Loucy (cell line): ENCODE measurements around the gene CAMKMT.
"Not testable (repeated sequence)": the region's sequence is repeated elsewhere in the genome, so short reads cannot be mapped to it uniquely, and the experiment has no call there.

Experiments
- H2AFZ ChIP-seq: fragments of 200-600 bp; sonication (generic); 2 replicates; pipeline ENCODE4 v1.6.0; 2016; ENCODE audit warnings: antibody characterized with exemption, mild to moderate bottlenecking, low read length, moderate library complexity
- H3F3A ChIP-seq: fragments of 200-600 bp; 2 replicates; pipeline ENCODE4 v1.6.0; 2016; ENCODE audit warnings: antibody characterized with exemption, low read depth, mild to moderate bottlenecking
- H3K27me3 ChIP-seq: fragments of 200-600 bp; sonication (generic); 2 replicates; pipeline ENCODE4 v1.6.1; 2014; ENCODE audit warnings: low read length, mild to moderate bottlenecking; ENCODE audit not compliant: insufficient read depth, poor library complexity, severe bottlenecking
- H3K36me3 ChIP-seq: fragments of 200-600 bp; sonication (generic); 2 replicates; pipeline ENCODE4 v1.6.1; 2016; ENCODE audit warnings: low read length; ENCODE audit not compliant: insufficient read depth
- H3K4me1 ChIP-seq: fragments of 200-600 bp; sonication (generic); 2 replicates; pipeline ENCODE4 v1.5.1; 2014; ENCODE audit warnings: low read length, mild to moderate bottlenecking; ENCODE audit not compliant: insufficient read depth, poor library complexity, severe bottlenecking
- H3K4me2 ChIP-seq: fragments of 200-600 bp; sonication (generic); 2 replicates; pipeline ENCODE4 v1.6.0; 2014; ENCODE audit warnings: antibody characterized with exemption, low read length, low read depth, mild to moderate bottlenecking; ENCODE audit not compliant: poor library complexity, severe bottlenecking
- H3K4me3 ChIP-seq: fragments of 200-600 bp; sonication (generic); 2 replicates; pipeline ENCODE4 v1.5.1; 2014; ENCODE audit warnings: low read length, mild to moderate bottlenecking, mixed read lengths; ENCODE audit not compliant: poor library complexity, severe bottlenecking
- H3K79me2 ChIP-seq: fragments of 200-600 bp; sonication (generic); 2 replicates; pipeline ENCODE4 v1.6.1; 2014; ENCODE audit warnings: low read length; ENCODE audit not compliant: insufficient read depth
- H3K9ac ChIP-seq: fragments of 200-600 bp; sonication (generic); 2 replicates; pipeline ENCODE4 v1.6.0; 2014; ENCODE audit warnings: mild to moderate bottlenecking, low read depth, low read length, moderate library complexity; ENCODE audit not compliant: poor library complexity, severe bottlenecking
- H3K9me2 ChIP-seq: fragments of 200-600 bp; sonication (generic); replicated peaks from 2 replicates; pipeline ENCODE4 v1.6.1; 2016; ENCODE audit warnings: low read depth, low read length, mixed read lengths
- H3K9me3 ChIP-seq: fragments of 200-600 bp; sonication (generic); 2 replicates; pipeline ENCODE4 v1.6.1; 2014; ENCODE audit warnings: mild to moderate bottlenecking, antibody characterized with exemption, low read length, low read depth; ENCODE audit not compliant: insufficient read depth
- H4K20me1 ChIP-seq: fragments of 200-600 bp; sonication (generic); 2 replicates; pipeline ENCODE4 v1.6.0; 2014; ENCODE audit warnings: antibody characterized with exemption, low read length, mild to moderate bottlenecking; ENCODE audit not compliant: insufficient read depth, poor library complexity, severe bottlenecking
- CTCF ChIP-seq: fragments of 200-600 bp; sonication (generic); conservative IDR thresholded peaks from 2 replicates; pipeline ENCODE4 v1.5.1; 2014; ENCODE audit warnings: mild to moderate bottlenecking, antibody characterized with exemption, low read length
- EZH2phosphoT487 ChIP-seq: fragments of 200-600 bp; IDR thresholded peaks from 2 replicates; pipeline ENCODE4 v1.6.1; 2018; ENCODE audit warnings: antibody characterized with exemption, mild to moderate bottlenecking, moderate library complexity, borderline replicate concordance

The CAMKMT gene

GRCh38 chr2:44580875-44581515 is 219.2 kb downstream of the CAMKMT start:
- no peaks in the 10 kb centered on the region for H4K20me1 ChIP-seq
- H3K36me3 ChIP-seq = no peaks in the 10 kb centered on the region
- H3K4me3 ChIP-seq = no peak overlapping the region
- H3K9me3 ChIP-seq = no peaks in the 10 kb centered on the region
- H2AFZ ChIP-seq = no peak overlapping the region
- H3K27me3 ChIP-seq = no peaks in the 10 kb centered on the region
- TF ChIP-seq CTCF (no peak), EZH2phosphoT487 (no peak)
- no peaks in the 10 kb centered on the region for H3K9me2 ChIP-seq
- peaks cover 4% of the 10 kb centered on the region for H3K4me1 ChIP-seq
- no peaks in the 10 kb centered on the region for H3F3A ChIP-seq
- H3K4me2 ChIP-seq = no peak overlapping the region
- no peaks in the 10 kb centered on the region for H3K79me2 ChIP-seq
- H3K9ac ChIP-seq = no peak overlapping the region

GRCh38 chr2:44582363-44583008 is 220.7 kb downstream of the CAMKMT start:
- Histone ChIP-seq H3K9ac (no peak overlapping the region), H3K9me2 (no peaks in the 10 kb centered on the region), H3K27me3 (no peaks in the 10 kb centered on the region), H2AFZ (no peak overlapping the region), H3F3A (no peaks in the 10 kb centered on the region), H3K4me2 (no peak overlapping the region), H3K4me1 (peaks cover 4% of the 10 kb centered on the region), H3K4me3 (no peak overlapping the region), H4K20me1 (no peaks in the 10 kb centered on the region), H3K79me2 (no peaks in the 10 kb centered on the region), H3K36me3 (no peaks in the 10 kb centered on the region), H3K9me3 (no peaks in the 10 kb centered on the region)
- TF ChIP-seq CTCF (no peak), EZH2phosphoT487 (no peak)

- not testable (repeated sequence) for H3K9me3 ChIP-seq, H4K20me1 ChIP-seq, H3F3A ChIP-seq, H3K9me2 ChIP-seq, H3K4me1 ChIP-seq, H3K36me3 ChIP-seq, H2AFZ ChIP-seq, H3K27me3 ChIP-seq, H3K4me3 ChIP-seq, H3K79me2 ChIP-seq, H3K9ac ChIP-seq, H3K4me2 ChIP-seq
Observed at GRCh38 chr2:44595615-44596014, 233.9 kb downstream of the CAMKMT start.
